ENCODE data around the gene MKNK2. TPM values are rescaled to one million over a fixed set of nuclear protein-coding genes. Genes with fewer than 3 reads are reported as not detected.

The MKNK2 gene
- total RNA-seq, 4 donors from 2014 or later: 34.6 to 155 (median 81.7) TPM

Small RNA genes lying within 50 kb of the gene (small RNA-seq; reads per million reads assigned to genes)
- not detected for gene AC007136.1

Other genes with a start within 250 kb of the MKNK2 start
- 1 to 10 TPM in 3 of 4 donors, not detected in 1; 1.0 to 3.3 (median 1.7) TPM for gene ATP8B3, start 239.0 kb downstream of the MKNK2 start, total RNA-seq
- 10 to 100 TPM in 2 of 4 donors, 1 to 10 TPM in 2; 1.5 to 67.4 (median 25.1) TPM for gene REXO1, start 202.8 kb downstream of the MKNK2 start, total RNA-seq
- 10 to 100 TPM in 1 of 4 donors, 1 to 10 TPM in 1, under 1 TPM in 1, not detected in 1; 0.26 to 17.7 (median 3.9) TPM for gene KLF16, start 187.7 kb downstream of the MKNK2 start, total RNA-seq
- 100 to 1,000 TPM in 1 of 4 donors, 10 to 100 TPM in 3; 33.8 to 142 (median 63.7) TPM for gene ABHD17A, start 165.7 kb downstream of the MKNK2 start, total RNA-seq
- 1 to 10 TPM; 1.0 to 5.5 (median 2.8) TPM for gene ADAT3, start 145.8 kb downstream of the MKNK2 start, total RNA-seq
- gene SCAMP4, start 145.8 kb downstream of the MKNK2 start, total RNA-seq: 10 to 100 TPM in 3 of 4 donors, 1 to 10 TPM in 1; 9.5 to 68.9 (median 28.0) TPM
- 10 to 100 TPM in 3 of 4 donors, 1 to 10 TPM in 1; 8.2 to 59.4 (median 46.7) TPM for gene CSNK1G2, start 110.1 kb downstream of the MKNK2 start, total RNA-seq
- gene BTBD2, start 35.5 kb downstream of the MKNK2 start, total RNA-seq: 100 to 1,000 TPM in 1 of 4 donors, 10 to 100 TPM in 3; 48.2 to 105 (median 61.8) TPM
- gene MOB3A, start 45.1 kb upstream of the MKNK2 start, total RNA-seq: 10 to 100 TPM; 10.2 to 81.4 (median 20.7) TPM
- gene IZUMO4, start 45.7 kb upstream of the MKNK2 start, total RNA-seq: 10 to 100 TPM in 1 of 4 donors, 1 to 10 TPM in 3; 1.5 to 86.1 (median 5.7) TPM
- gene AP3D1, start 100.3 kb upstream of the MKNK2 start, total RNA-seq: 10 to 100 TPM; 33.8 to 97.5 (median 49.8) TPM
- 10 to 100 TPM in 2 of 4 donors, 1 to 10 TPM in 2; 3.2 to 45.3 (median 10.0) TPM for gene DOT1L, start 112.7 kb upstream of the MKNK2 start, total RNA-seq
- 10 to 100 TPM in 3 of 4 donors, 1 to 10 TPM in 1; 5.9 to 56.7 (median 30.1) TPM for gene PLEKHJ1, start 185.1 kb upstream of the MKNK2 start, total RNA-seq
- gene SF3A2, start 185.6 kb upstream of the MKNK2 start, total RNA-seq: 100 to 1,000 TPM in 1 of 4 donors, 10 to 100 TPM in 3; 33.2 to 107 (median 50.6) TPM
- 1 to 10 TPM in 1 of 4 donors, under 1 TPM in 1, not detected in 2; 0.35 to 3.5 TPM for gene AMH, start 198.1 kb upstream of the MKNK2 start, total RNA-seq
- not detected for gene JSRP1, start 205.2 kb upstream of the MKNK2 start, total RNA-seq
- gene PEAK3, start 230.9 kb upstream of the MKNK2 start, total RNA-seq: under 1 TPM in 2 of 4 donors, not detected in 2; 0.26 to 0.40 TPM

Data from uterus (tissue), 4 donors.